ENCODE results near the gene PPIP5K2. TPM values are rescaled to one million over a fixed set of nuclear protein-coding genes. Genes with fewer than 3 reads are reported as not detected.

PPIP5K2 gene
- total RNA-seq, 1 experiment from 2014 or later = 67.2 TPM

- Mint-ChIP-seq H3K36me3 (ENCODE audit: insufficient read depth, unreplicated experiment) (no peaks in the 10 kb centered on the region), H3K4me3 (ENCODE audit: low read depth, unreplicated experiment) (no peak overlapping the region), H3K9me3 (ENCODE audit: low read depth, unreplicated experiment) (no peaks in the 10 kb centered on the region), H3K27ac (ENCODE audit: unreplicated experiment) (no peak overlapping the region), H3K4me1 (ENCODE audit: low read depth, unreplicated experiment) (no peaks in the 10 kb centered on the region), H3K27me3 (ENCODE audit: unreplicated experiment) (no peaks in the 10 kb centered on the region)
- no peak for DNase-seq
- intact Hi-C loops (cut with micrococcal nuclease; ENCODE audit: unreplicated experiment) = no loop called here
- no TSS peak for BruUV-seq (replicated peaks)
- CTCF ChIA-PET = no interaction called here
- TF ChIP-seq, protein P1, sequence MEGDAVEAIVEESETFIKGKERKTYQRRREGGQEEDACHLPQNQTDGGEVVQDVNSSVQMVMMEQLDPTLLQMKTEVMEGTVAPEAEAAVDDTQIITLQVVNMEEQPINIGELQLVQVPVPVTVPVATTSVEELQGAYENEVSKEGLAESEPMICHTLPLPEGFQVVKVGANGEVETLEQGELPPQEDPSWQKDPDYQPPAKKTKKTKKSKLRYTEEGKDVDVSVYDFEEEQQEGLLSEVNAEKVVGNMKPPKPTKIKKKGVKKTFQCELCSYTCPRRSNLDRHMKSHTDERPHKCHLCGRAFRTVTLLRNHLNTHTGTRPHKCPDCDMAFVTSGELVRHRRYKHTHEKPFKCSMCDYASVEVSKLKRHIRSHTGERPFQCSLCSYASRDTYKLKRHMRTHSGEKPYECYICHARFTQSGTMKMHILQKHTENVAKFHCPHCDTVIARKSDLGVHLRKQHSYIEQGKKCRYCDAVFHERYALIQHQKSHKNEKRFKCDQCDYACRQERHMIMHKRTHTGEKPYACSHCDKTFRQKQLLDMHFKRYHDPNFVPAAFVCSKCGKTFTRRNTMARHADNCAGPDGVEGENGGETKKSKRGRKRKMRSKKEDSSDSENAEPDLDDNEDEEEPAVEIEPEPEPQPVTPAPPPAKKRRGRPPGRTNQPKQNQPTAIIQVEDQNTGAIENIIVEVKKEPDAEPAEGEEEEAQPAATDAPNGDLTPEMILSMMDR (IDR thresholded peaks at IDR 0.05; ENCODE audit: unreplicated experiment) = no peak
Observed at GRCh38 chr5:103108086-103108485, 12.0 kb upstream of the PPIP5K2 start.

- Mint-ChIP-seq H3K4me1 (ENCODE audit: low read depth, unreplicated experiment) (no peaks in the 10 kb centered on the region), H3K27me3 (ENCODE audit: unreplicated experiment) (no peaks in the 10 kb centered on the region), H3K4me3 (ENCODE audit: low read depth, unreplicated experiment) (no peak overlapping the region), H3K9me3 (ENCODE audit: low read depth, unreplicated experiment) (no peaks in the 10 kb centered on the region), H3K27ac (ENCODE audit: unreplicated experiment) (no peak overlapping the region), H3K36me3 (ENCODE audit: insufficient read depth, unreplicated experiment) (no peaks in the 10 kb centered on the region)
- DNase-seq = no peak
- intact Hi-C loops (cut with micrococcal nuclease; ENCODE audit: unreplicated experiment) = no loop called here
- CTCF ChIA-PET = no interaction called here
- BruUV-seq (replicated peaks) = no TSS peak
- TF ChIP-seq, protein P1 (IDR thresholded peaks at IDR 0.05; ENCODE audit: unreplicated experiment) = no peak
Observed at GRCh38 chr5:103109277-103109676, 10.8 kb upstream of the PPIP5K2 start.

GRCh38 chr5:103110403-103110802 lies 9.7 kb upstream of the PPIP5K2 start:
- CTCF ChIA-PET = no interaction called here
- Mint-ChIP-seq H3K36me3 (ENCODE audit: insufficient read depth, unreplicated experiment) (no peaks in the 10 kb centered on the region), H3K27me3 (ENCODE audit: unreplicated experiment) (no peaks in the 10 kb centered on the region), H3K27ac (ENCODE audit: unreplicated experiment) (no peak overlapping the region), H3K4me3 (ENCODE audit: low read depth, unreplicated experiment) (no peak overlapping the region), H3K4me1 (ENCODE audit: low read depth, unreplicated experiment) (no peaks in the 10 kb centered on the region), H3K9me3 (ENCODE audit: low read depth, unreplicated experiment) (no peaks in the 10 kb centered on the region)
- no TSS peak for BruUV-seq (replicated peaks)
- intact Hi-C loops (cut with micrococcal nuclease; ENCODE audit: unreplicated experiment) = no loop called here
- no peak for DNase-seq
- TF ChIP-seq, protein P1 (IDR thresholded peaks at IDR 0.05; ENCODE audit: unreplicated experiment) = no peak

- H3K4me3 Mint-ChIP-seq (ENCODE audit: low read depth, unreplicated experiment) = no peak overlapping the region
- H3K9me3 Mint-ChIP-seq (ENCODE audit: low read depth, unreplicated experiment) = no peaks in the 10 kb centered on the region
- no peaks in the 10 kb centered on the region for H3K4me1 Mint-ChIP-seq (ENCODE audit: low read depth, unreplicated experiment)
- intact Hi-C loops (cut with micrococcal nuclease; ENCODE audit: unreplicated experiment) = no loop called here
- DNase-seq = no peak
- no TSS peak for BruUV-seq (replicated peaks)
- TF ChIP-seq, protein P1 (IDR thresholded peaks at IDR 0.05; ENCODE audit: unreplicated experiment) = no peak
- CTCF ChIA-PET = interaction anchor here (1.5 kb wide), 1 partner anchor 15 kb away, joined by 3 read pairs; no protein-coding TSS in a partner anchor
- no peaks in the 10 kb centered on the region for H3K36me3 Mint-ChIP-seq (ENCODE audit: insufficient read depth, unreplicated experiment)
- no peak overlapping the region for H3K27ac Mint-ChIP-seq (ENCODE audit: unreplicated experiment)
- H3K27me3 Mint-ChIP-seq (ENCODE audit: unreplicated experiment) = no peaks in the 10 kb centered on the region
Observed at GRCh38 chr5:103111468-103111867, 8.6 kb upstream of the PPIP5K2 start.
